Breast epithelium (tissue), 3 donors: ENCODE results near the gene WDR6.

Experiments used
- CTCF ChIP-seq, 3 donors: fragments of 450-650 bp; IDR thresholded peaks; one replicate each; pipeline ENCODE4 v1.5.1; 2016 to 2017; ENCODE audit warnings: antibody characterized with exemption in 3 of 3, mild to moderate bottlenecking in 3 of 3, moderate library complexity in 3 of 3
- POLR2A ChIP-seq: fragments of 450-650 bp; IDR thresholded peaks from one replicate; pipeline ENCODE4 v1.6.1; 2016; ENCODE audit warnings: antibody characterized with exemption, mild to moderate bottlenecking, moderate library complexity
- POLR2AphosphoS5 ChIP-seq, 3 donors: sonication (generic); formaldehyde crosslinking; IDR thresholded peaks; one replicate each; pipeline ENCODE4 v1.6.1; 2017; ENCODE audit warnings: antibody characterized with exemption in 3 of 3

- TF ChIP-seq CTCF (IDR thresholded peaks at IDR 0.05) (no peak), POLR2AphosphoS5 (IDR thresholded peaks at IDR 0.05) (no peak), POLR2A (no peak)
Measured at GRCh38 chr3:49009396-49009795, 2.2 kb downstream of the WDR6 start.
